PC-9 (cell line): Measurements from ENCODE around the gene PRKG1. TPM values are rescaled to one million over a fixed set of nuclear protein-coding genes. Genes with fewer than 3 reads are reported as not detected.

ENCODE experiments used
- BruUV-seq: library from RNA; stranded (reverse); fragments of 400-500 nt; replicated peaks from 2 replicates; lab custom pipeline; 2021; lab: Mats Ljungman, UMichigan
- CTCF ChIA-PET: fragments of 300-600 bp; sonication (Branson Sonifier 250); formaldehyde crosslinking; loops from one replicate; lab custom pipeline; 2022; ENCODE audit warnings: antibody characterized with exemption; lab: Charles Lee
- POLR2A ChIA-PET: fragments of 300-600 bp; sonication (Branson Sonifier 250); formaldehyde crosslinking; loops from one replicate; lab custom pipeline; 2022; ENCODE audit warnings: antibody characterized with exemption; ENCODE audit not compliant: unreplicated experiment; lab: Charles Lee
- DNase-seq, 2 experiments: peaks; one replicate each; pipeline versions ENCODE4 v3.0.0 to v3.0.0-alpha.2; 2015 to 2022; ENCODE audit warnings: mixed read lengths in 1 of 2
- H2AFZ ChIP-seq: fragments of 200-600 bp; sonication (generic); 2 replicates; pipeline ENCODE4 v1.8.1; 2017; ENCODE audit warnings: antibody characterized with exemption
- H3F3A ChIP-seq: fragments of 200-600 bp; sonication (generic); 2 replicates; pipeline ENCODE4 v1.8.1; 2017; ENCODE audit warnings: antibody characterized with exemption, mild to moderate bottlenecking, low read depth; ENCODE audit not compliant: insufficient read depth
- H3K27ac ChIP-seq: fragments of 200-600 bp; sonication (generic); 2 replicates; pipeline ENCODE4 v1.6.1; 2016; ENCODE audit warnings: mixed run types
- H3K27me3 ChIP-seq: fragments of 200-600 bp; sonication (generic); 2 replicates; pipeline ENCODE4 v1.6.1; 2016; ENCODE audit warnings: low read depth, mixed run types; ENCODE audit not compliant: insufficient read depth
- H3K36me3 ChIP-seq: fragments of 200-600 bp; sonication (generic); 2 replicates; pipeline ENCODE4 v1.6.1; 2016; ENCODE audit warnings: low read depth, mixed run types
- H3K4me1 ChIP-seq: fragments of 200-600 bp; sonication (generic); replicated peaks from 2 replicates; pipeline ENCODE4 v1.6.1; 2016; ENCODE audit warnings: mixed run types; ENCODE audit not compliant: insufficient read depth
- H3K4me2 ChIP-seq: fragments of 200-600 bp; sonication (generic); 2 replicates; pipeline ENCODE4 v1.6.1; 2017; ENCODE audit warnings: mixed run types
- H3K4me3 ChIP-seq: fragments of 200-600 bp; sonication (generic); 2 replicates; pipeline ENCODE4 v1.6.1; 2016; ENCODE audit warnings: mixed run types
- H3K79me2 ChIP-seq: fragments of 200-600 bp; sonication (generic); 2 replicates; pipeline ENCODE4 v1.6.1; 2017; ENCODE audit warnings: low read depth, mixed run types
- H3K9me2 ChIP-seq: fragments of 200-600 bp; sonication (generic); 2 replicates; pipeline ENCODE4 v1.8.1; 2017; ENCODE audit warnings: mild to moderate bottlenecking; ENCODE audit not compliant: insufficient read depth
- H3K9me3 ChIP-seq: fragments of 200-600 bp; sonication (generic); 2 replicates; pipeline ENCODE4 v1.8.1; 2016; ENCODE audit warnings: low read depth; ENCODE audit not compliant: insufficient read depth
- H4K20me1 ChIP-seq: fragments of 200-600 bp; sonication (generic); 2 replicates; pipeline ENCODE4 v1.8.1; 2017; ENCODE audit not compliant: insufficient read depth
- CTCF ChIP-seq: fragments of 200-600 bp; sonication (generic); conservative IDR thresholded peaks from 2 replicates; pipeline ENCODE4 v1.6.1; 2017; ENCODE audit warnings: mixed run types, antibody characterized with exemption, mild to moderate bottlenecking, moderate library complexity
- EZH2 ChIP-seq: fragments of 200-600 bp; sonication (generic); IDR thresholded peaks from 2 replicates; pipeline ENCODE4 v1.8.0; 2017; ENCODE audit warnings: antibody characterized with exemption, low read depth
- intact Hi-C: fragments of 100-400 bp; cut with micrococcal nuclease; formaldehyde crosslinking; loops from one replicate; pipeline ENCODE4 v1.10.0; 2022; ENCODE audit not compliant: unreplicated experiment
- total RNA-seq: library from RNA; stranded (reverse); gene quantifications from 2 replicates; pipeline ENCODE4 v1.2.3, GENCODE V29; 2021

The PRKG1 gene
- total RNA-seq, 1 experiment from 2014 or later: 0.70 TPM

GRCh38 chr10:51092402-51092801, 18.1 kb downstream of the PRKG1 start:
- ChIA-PET POLR2A (no interaction called here), CTCF (no interaction called here)
- no peak overlapping the region for H3K27ac ChIP-seq
- no peaks in the 10 kb centered on the region for H3K4me1 ChIP-seq
- H3K9me3 ChIP-seq: no peaks in the 10 kb centered on the region
- no peak overlapping the region for H2AFZ ChIP-seq
- H3K9me2 ChIP-seq: no peaks in the 10 kb centered on the region
- no peaks in the 10 kb centered on the region for H4K20me1 ChIP-seq
- BruUV-seq: no TSS peak
- no peak for DNase-seq
- H3K36me3 ChIP-seq: no peaks in the 10 kb centered on the region
- H3K4me2 ChIP-seq: no peak overlapping the region
- H3K79me2 ChIP-seq: no peaks in the 10 kb centered on the region
- no peaks in the 10 kb centered on the region for H3F3A ChIP-seq
- H3K4me3 ChIP-seq: no peak overlapping the region
- intact Hi-C loops: no loop called here
- H3K27me3 ChIP-seq: no peaks in the 10 kb centered on the region
- TF ChIP-seq CTCF (no peak), EZH2 (no peak)

- no peak overlapping the region for H3K4me2 ChIP-seq
- POLR2A ChIA-PET: no interaction called here
Observed at GRCh38 chr10:51095444-51095843, 21.2 kb downstream of the PRKG1 start.

GRCh38 chr10:51097546-51097945, 23.3 kb downstream of the PRKG1 start:
- no peaks in the 10 kb centered on the region for H3K4me1 ChIP-seq
- TF ChIP-seq EZH2 (no peak), CTCF (no peak)
- DNase-seq: no peak
- intact Hi-C loops: no loop called here
- no TSS peak for BruUV-seq
- no peak overlapping the region for H2AFZ ChIP-seq
- H3K4me2 ChIP-seq: no peak overlapping the region
- no peaks in the 10 kb centered on the region for H3K36me3 ChIP-seq
- no peak overlapping the region for H3K27ac ChIP-seq
- no peaks in the 10 kb centered on the region for H3K27me3 ChIP-seq
- H3F3A ChIP-seq: no peaks in the 10 kb centered on the region
- CTCF ChIA-PET: no interaction called here
- H3K79me2 ChIP-seq: no peaks in the 10 kb centered on the region
- POLR2A ChIA-PET: no interaction called here
- H3K9me2 ChIP-seq: no peaks in the 10 kb centered on the region
- no peak overlapping the region for H3K4me3 ChIP-seq
- no peaks in the 10 kb centered on the region for H3K9me3 ChIP-seq
- no peaks in the 10 kb centered on the region for H4K20me1 ChIP-seq

More at GRCh38 chr10:51095444-51095843, 21.2 kb downstream of the PRKG1 start:
- H3K36me3 ChIP-seq: no peaks in the 10 kb centered on the region
- intact Hi-C loops: no loop called here
- H3K27ac ChIP-seq: no peak overlapping the region
- DNase-seq: no peak
- H3K9me3 ChIP-seq: no peaks in the 10 kb centered on the region
- BruUV-seq: no TSS peak
- H3K4me1 ChIP-seq: no peaks in the 10 kb centered on the region
- TF ChIP-seq EZH2 (no peak), CTCF (no peak)
- H3K4me3 ChIP-seq: no peak overlapping the region
- no peaks in the 10 kb centered on the region for H3K9me2 ChIP-seq
- no peak overlapping the region for H2AFZ ChIP-seq
- no peaks in the 10 kb centered on the region for H3K79me2 ChIP-seq
- CTCF ChIA-PET: no interaction called here
- H3F3A ChIP-seq: no peaks in the 10 kb centered on the region
- no peaks in the 10 kb centered on the region for H3K27me3 ChIP-seq
- H4K20me1 ChIP-seq: no peaks in the 10 kb centered on the region
